SK-N-SH treated with all-trans-retinoic acid at 6 μM for 48 hours (cell line): Measurements from ENCODE around the gene SLC6A14.

Source experiments
- CREB5 ChIP-seq: fragments of 250-450 bp; sonication (Bioruptor Pico); IDR thresholded peaks from 2 replicates; pipeline ENCODE4 v1.5.1; 2020; ENCODE audit warnings: low read depth, mild to moderate bottlenecking, moderate library complexity
- CSDC2 ChIP-seq: fragments of 250-450 bp; sonication (Bioruptor Pico); IDR thresholded peaks from 2 replicates; pipeline ENCODE4 v1.5.0; 2020; ENCODE audit warnings: mild to moderate bottlenecking, moderate library complexity
- ISL1 ChIP-seq: fragments of 250-450 bp; sonication (Bioruptor Pico); IDR thresholded peaks from 2 replicates; pipeline ENCODE4 v2.1.2; 2022; ENCODE audit warnings: mild to moderate bottlenecking, moderate library complexity
- TOX ChIP-seq: fragments of 250-450 bp; sonication (Bioruptor Pico); IDR thresholded peaks from 2 replicates; pipeline ENCODE4 v1.8.0; 2021; ENCODE audit warnings: mild to moderate bottlenecking, moderate library complexity, borderline replicate concordance

SLC6A14 gene

GRCh38 chrX:116499780-116500179, 63.4 kb downstream of the SLC6A14 start (continued):
- TF ChIP-seq CREB5 (CRISPR knock-in tag) (no peak), CSDC2 (CRISPR knock-in tag) (no peak), ISL1 (CRISPR knock-in tag) (no peak), TOX (CRISPR knock-in tag) (no peak)
- TF ChIP-seq, all 23 proteins: peak for 0
